GM19452 (cell line): Measurements from ENCODE around the gene ACRV1.

Source experiments
- ATAC-seq: cut with Tn5 transposase; IDR thresholded peaks from one replicate; pipeline ENCODE4 v1.9.1; 2021; ENCODE audit not compliant: unreplicated experiment

ACRV1 gene

DNA sequence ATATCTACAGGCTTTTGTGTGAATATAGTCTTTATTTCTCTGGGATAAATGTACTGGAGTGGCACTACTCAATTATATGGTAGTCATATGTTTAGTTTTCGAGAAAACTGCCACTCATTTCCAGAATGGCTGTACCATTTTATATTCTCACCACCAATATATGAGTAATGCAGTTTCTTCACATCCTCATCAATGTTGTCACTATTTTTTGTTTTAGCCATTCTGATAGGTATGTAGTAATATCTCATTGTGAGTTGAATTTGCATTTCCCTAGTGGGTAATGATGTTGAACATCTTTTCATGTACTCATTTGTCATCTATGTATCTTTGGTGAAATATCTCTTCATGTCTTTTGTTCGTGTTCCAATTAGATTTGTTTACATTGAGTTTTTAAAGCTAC lies 18.0 kb downstream of the ACRV1 start:
- ATAC-seq = no peak

GRCh38 chr11:125649465-125650166 lies 31.0 kb downstream of the ACRV1 start:
- ATAC-seq = no peak

DNA sequence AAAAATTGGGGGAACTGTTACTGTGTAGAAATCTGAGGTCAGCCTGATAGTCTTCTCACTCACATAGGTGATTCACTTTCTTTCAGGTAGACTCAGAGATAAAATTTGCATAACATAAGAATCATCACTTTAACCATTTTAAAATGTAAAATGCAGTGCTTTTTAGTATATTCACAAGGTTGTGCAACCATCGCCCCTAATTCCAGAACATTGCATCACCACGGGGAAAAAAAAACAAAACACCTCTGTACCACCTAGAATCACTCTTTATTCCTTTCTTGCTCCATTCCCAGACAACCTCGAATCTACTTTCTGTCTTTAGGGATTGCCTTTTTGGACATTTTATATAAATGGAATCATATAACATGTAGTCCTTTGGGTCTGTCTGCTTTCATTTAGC lies 34.8 kb downstream of the ACRV1 start:
- no peak for ATAC-seq

GRCh38 chr11:125638315-125638714 lies 42.3 kb downstream of the ACRV1 start:
- no peak for ATAC-seq

DNA sequence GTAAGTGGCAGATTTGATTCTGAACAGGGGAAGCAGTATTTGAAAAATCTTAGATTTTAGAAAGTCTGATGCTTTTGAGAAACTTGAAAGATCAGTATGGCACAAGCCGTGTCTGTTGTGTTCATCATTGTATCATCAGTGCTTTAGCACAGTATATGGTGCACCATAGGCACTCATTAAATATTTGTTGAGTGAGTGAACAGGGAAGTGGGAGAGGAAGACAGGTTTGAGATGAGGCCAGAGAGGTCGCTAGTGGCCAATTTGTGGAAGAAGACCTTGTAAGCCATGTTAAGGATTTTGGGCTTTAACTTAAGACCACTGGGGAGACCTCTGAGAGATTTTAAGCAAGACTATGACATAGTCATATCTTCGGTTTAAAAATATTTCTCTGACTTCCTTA lies 42.8 kb downstream of the ACRV1 start:
- ATAC-seq = no peak

GRCh38 chr11:125627236-125627910 lies 53.3 kb downstream of the ACRV1 start:
- ATAC-seq = no peak

- peak; percentile 34 for ATAC-seq
These were observed 54.2 kb downstream of the ACRV1 start for GRCh38 chr11:125626288-125626950.

DNA sequence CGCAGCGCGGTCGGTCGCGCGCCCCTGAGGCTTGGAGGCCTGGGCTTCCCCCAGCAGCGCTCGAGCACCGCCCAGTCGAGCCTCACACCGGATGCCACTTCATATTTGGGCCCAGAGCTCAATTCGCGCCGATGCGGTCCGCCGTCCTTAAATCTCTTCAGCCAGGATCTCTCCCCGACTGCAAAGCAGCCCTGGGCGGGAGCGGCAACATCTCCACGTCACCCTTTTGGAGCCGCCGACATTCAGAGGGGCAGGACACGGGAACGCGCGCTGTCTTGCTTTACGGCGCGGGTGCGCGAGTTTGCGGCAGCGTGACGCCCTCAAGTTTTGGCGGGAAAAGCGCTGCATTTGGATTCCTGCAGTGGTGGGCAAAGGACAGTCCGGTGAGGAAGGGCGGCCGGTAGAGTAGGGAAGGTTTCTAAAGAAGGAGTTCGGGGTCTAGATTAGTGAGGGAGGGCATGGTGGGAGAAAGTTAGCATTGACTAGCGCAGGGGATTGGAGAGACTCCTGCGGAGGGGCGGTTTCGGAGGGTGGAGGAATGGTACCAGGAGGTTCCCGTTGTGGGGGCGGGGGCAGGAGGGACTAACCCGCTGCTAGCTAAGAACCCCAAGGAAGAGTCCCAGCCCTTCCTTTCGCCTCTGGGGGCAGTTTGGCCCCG lies 54.9 kb downstream of the ACRV1 start:
- ATAC-seq = peak; percentile 82

GRCh38 chr11:125625225-125625629 lies 55.4 kb downstream of the ACRV1 start:
- no peak for ATAC-seq

- no peak for ATAC-seq
These were observed 55.9 kb downstream of the ACRV1 start, which contains the start of gene CHEK1 for GRCh38 chr11:125624756-125625213. Gene CHEK1, plus strand, starts transcription at chr11:125625163. Its CDS starts 1,606 bp downstream, at chr11:125626769.

- no peak for ATAC-seq
These were observed 57.6 kb downstream of the ACRV1 start for GRCh38 chr11:125623064-125623463.

DNA sequence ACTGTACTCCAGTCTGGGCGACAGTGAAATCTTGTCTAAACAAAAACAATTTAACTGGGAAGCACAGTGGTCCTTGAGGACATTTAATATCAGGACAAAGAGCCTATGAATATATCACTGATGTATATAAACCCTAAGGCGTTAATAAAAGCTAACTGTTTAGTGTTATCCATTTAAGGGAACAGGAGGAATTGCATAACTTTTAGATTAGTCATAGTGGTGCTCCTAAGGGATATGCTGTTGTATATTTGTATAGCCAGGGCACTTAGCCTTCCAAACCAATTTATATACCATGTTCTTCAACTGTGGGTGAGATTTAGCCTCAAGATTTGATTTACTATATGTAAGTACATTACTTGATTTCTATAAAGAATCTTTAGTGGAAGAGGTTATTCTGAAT lies 58.7 kb downstream of the ACRV1 start:
- no peak for ATAC-seq
